Measurements from ENCODE around the gene ITK. TPM values are rescaled to one million over a fixed set of nuclear protein-coding genes. Genes with fewer than 3 reads are reported as not detected.

ITK gene
- total and polyA plus RNA-seq, 5 donors, result 0.34 to 1.6 (median 0.77) TPM

DNA sequence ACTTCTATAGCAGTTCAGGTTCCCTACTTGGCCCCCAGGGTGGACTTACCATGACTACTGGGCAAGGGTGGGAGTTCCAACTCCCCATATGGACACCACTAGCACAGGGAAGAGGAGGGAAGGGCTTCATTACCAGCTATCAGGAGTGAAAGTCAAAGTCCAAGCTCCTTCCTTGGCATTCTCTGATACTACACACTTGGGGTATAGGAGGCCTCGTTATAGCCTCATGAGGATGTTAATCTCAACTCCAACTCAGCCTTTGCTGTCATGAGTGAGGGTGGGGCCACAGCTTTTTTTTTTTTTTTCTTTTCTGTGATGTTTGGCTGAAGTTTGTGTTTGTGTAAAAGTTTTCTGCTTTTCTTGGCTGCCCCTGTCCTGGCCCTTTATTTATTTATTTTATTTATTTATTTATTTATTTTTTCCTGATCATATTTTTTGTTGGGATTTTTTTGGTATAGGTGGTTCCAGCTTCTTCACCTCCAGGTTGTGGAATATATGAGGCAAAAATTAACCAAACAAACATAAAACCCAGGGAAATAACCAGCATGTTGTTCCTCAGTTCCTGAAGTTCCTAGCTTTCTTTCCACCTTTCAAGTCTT lies 23.2 kb upstream of the ITK start:
- WGBS, result 57% methylated on average over 1 of the region's 1 CpG
- intact Hi-C loops (cut with DNase I), result loop anchor here in 1 of 4 donors (10.0 kb wide), 1 partner anchor 147 kb away; no protein-coding TSS in a partner anchor
- no peak for DNase-seq
- Histone ChIP-seq H3K27ac (ENCODE audit: low read length) (no peak overlapping the region), H3K4me3 (ENCODE audit: low read length) (no peak overlapping the region), H3K27me3 (ENCODE audit: control insufficient read depth, insufficient read depth) (no peaks in the 10 kb centered on the region), H3K9me3 (ENCODE audit: control insufficient read depth, low read length) (no peaks in the 10 kb centered on the region), H3K4me1 (ENCODE audit: control insufficient read depth, insufficient read depth, low read length) (no peaks in the 10 kb centered on the region)
- ATAC-seq, result no peak

GRCh38 chr5:157159209-157159751 lies 21.4 kb upstream of the ITK start:
- intact Hi-C loops (cut with DNase I), result loop anchor here in 1 of 4 donors (10.0 kb wide), 1 partner anchor 146 kb away; no protein-coding TSS in a partner anchor
- 86% methylated on average over 6 of the region's 6 CpGs for WGBS
- ATAC-seq, result no peak
- no peaks in the 10 kb centered on the region for H3K27me3 ChIP-seq (ENCODE audit: control insufficient read depth, insufficient read depth)
- no peak for DNase-seq
- no peak overlapping the region for H3K4me3 ChIP-seq (ENCODE audit: low read length)
- no peaks in the 10 kb centered on the region for H3K9me3 ChIP-seq (ENCODE audit: control insufficient read depth, low read length)
- H3K27ac ChIP-seq (ENCODE audit: low read length), result no peak overlapping the region
- H3K4me1 ChIP-seq (ENCODE audit: control insufficient read depth, insufficient read depth, low read length), result no peaks in the 10 kb centered on the region

GRCh38 chr5:157160001-157160400 lies 20.6 kb upstream of the ITK start:
- Histone ChIP-seq H3K27me3 (ENCODE audit: control insufficient read depth, insufficient read depth) (no peaks in the 10 kb centered on the region), H3K4me1 (ENCODE audit: control insufficient read depth, insufficient read depth, low read length) (no peaks in the 10 kb centered on the region), H3K27ac (ENCODE audit: low read length) (no peak overlapping the region), H3K4me3 (ENCODE audit: low read length) (no peak overlapping the region), H3K9me3 (ENCODE audit: control insufficient read depth, low read length) (no peaks in the 10 kb centered on the region)
- no peak for DNase-seq
- 80% methylated on average over 4 of the region's 4 CpGs for WGBS
- intact Hi-C loops (cut with DNase I), result no loop called here
- ATAC-seq, result no peak

DNA sequence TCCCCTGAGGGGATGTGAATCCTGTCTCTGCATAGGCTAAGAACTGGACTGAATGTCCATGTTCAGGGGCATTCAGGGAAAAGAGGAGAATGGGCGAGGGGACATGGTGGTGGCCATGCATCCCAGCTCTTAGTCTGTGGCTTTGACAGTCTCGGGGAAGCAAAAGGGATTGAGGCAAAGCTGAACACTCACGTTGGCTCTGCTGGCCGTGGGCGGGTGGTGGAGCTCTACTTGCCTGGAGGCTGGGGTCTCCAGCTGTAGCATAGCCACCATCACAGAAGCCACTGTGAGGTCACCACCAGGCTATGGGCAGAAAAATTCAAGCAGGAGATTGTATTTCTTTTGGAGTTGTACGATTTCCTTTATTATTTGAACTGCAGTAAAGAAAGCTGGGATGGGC lies 18.6 kb upstream of the ITK start:
- 87% methylated on average over 6 of the region's 6 CpGs for WGBS
- Histone ChIP-seq H3K4me3 (ENCODE audit: low read length) (no peak overlapping the region), H3K27ac (ENCODE audit: low read length) (no peak overlapping the region), H3K27me3 (ENCODE audit: control insufficient read depth, insufficient read depth) (no peaks in the 10 kb centered on the region), H3K9me3 (ENCODE audit: control insufficient read depth, low read length) (no peaks in the 10 kb centered on the region), H3K4me1 (ENCODE audit: control insufficient read depth, insufficient read depth, low read length) (no peaks in the 10 kb centered on the region)
- intact Hi-C loops (cut with DNase I), result no loop called here
- no peak for DNase-seq
- no peak for ATAC-seq

DNA sequence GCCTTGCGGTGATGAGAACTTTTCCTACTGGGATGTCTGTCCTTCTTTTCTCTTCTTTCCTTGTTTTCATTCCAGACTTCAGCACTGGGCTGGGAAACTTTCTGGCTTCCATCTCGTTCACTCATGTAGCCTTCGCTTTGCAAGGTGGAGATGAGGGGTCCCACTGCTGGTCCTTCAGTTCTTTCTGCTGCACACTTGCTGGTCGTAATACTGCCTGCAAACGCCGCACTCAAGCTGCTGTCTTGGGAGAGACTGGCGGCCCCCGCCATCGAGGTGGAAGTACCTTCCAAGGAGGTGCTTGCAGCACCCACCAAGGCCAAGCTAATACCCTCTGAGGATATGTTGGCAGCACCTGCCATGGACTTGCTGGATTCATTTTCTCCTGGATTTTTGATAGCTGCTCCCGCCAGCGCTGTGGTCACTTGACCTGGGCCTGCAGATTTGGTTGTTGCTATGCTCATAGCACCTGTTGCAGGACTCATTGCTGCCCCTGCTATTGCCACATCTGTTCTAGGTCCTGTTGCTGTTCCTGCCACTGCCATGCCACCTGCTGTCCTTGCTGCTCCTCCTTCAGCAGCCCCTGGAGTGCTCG lies 17.6 kb upstream of the ITK start:
- ATAC-seq (no peak), DNase-seq (no peak)
- no peaks in the 10 kb centered on the region for H3K9me3 ChIP-seq (ENCODE audit: control insufficient read depth, low read length)
- no peak overlapping the region for H3K27ac ChIP-seq (ENCODE audit: low read length)
- intact Hi-C loops (cut with DNase I), result no loop called here
- H3K27me3 ChIP-seq (ENCODE audit: control insufficient read depth, insufficient read depth), result no peaks in the 10 kb centered on the region
- WGBS, result 91% methylated on average over 12 of the region's 12 CpGs
- no peak overlapping the region for H3K4me3 ChIP-seq (ENCODE audit: low read length)
- no peaks in the 10 kb centered on the region for H3K4me1 ChIP-seq (ENCODE audit: control insufficient read depth, insufficient read depth, low read length)

DNA sequence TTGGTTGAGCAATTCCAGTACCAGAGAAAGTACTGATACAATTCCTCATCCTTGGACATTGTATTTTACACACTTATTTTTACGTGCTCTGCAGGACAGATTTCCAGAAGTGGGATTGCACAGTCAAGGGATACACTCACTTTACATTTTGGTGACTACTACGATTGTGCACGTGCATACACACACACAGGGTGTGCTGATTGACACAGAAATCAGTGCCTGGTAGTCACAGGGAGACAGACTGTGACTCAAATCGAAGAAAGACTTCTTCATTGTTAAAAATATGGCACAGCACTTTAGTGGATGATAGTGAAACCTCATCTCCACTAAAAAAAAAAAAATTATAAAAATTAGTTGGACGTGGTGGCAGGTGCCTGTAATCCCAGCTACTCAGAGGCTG lies 16.1 kb upstream of the ITK start:
- WGBS, result 80% methylated on average over 5 of the region's 5 CpGs
- intact Hi-C loops (cut with DNase I), result no loop called here
- no peak for ATAC-seq

DNA sequence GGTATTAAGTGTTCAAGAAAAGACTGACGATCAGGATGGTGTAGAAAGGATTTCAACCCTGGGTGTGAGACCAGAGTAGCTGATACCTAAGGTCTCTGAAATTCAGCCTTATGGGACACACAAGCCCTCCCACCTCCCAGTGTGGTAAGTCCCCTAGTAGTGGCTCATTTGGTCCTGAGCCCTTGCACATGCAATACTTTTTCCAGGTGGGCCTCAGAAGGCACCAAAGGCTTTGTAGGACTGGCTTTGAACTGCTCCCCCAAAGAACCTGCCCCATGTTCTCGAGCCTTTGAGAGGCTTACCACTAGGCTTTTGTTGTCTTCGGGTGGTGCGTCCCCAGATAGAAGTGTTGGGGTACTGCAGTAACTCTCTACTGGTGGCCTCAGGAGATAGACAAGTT lies 15.4 kb upstream of the ITK start:
- H3K9me3 ChIP-seq (ENCODE audit: control insufficient read depth, low read length), result no peaks in the 10 kb centered on the region
- no peak overlapping the region for H3K27ac ChIP-seq (ENCODE audit: low read length)
- intact Hi-C loops (cut with DNase I), result no loop called here
- no peak for DNase-seq
- no peak for ATAC-seq
- no peaks in the 10 kb centered on the region for H3K27me3 ChIP-seq (ENCODE audit: control insufficient read depth, insufficient read depth)
- WGBS, result 88% methylated on average over 4 of the region's 4 CpGs
- H3K4me3 ChIP-seq (ENCODE audit: low read length), result no peak overlapping the region
- H3K4me1 ChIP-seq (ENCODE audit: control insufficient read depth, insufficient read depth, low read length), result no peaks in the 10 kb centered on the region

More for the DNA sequence above, 16.1 kb upstream of the ITK start:
- H3K27me3 ChIP-seq (ENCODE audit: control insufficient read depth, insufficient read depth), result no peaks in the 10 kb centered on the region
- H3K4me3 ChIP-seq (ENCODE audit: low read length), result no peak overlapping the region
- no peak for DNase-seq
- H3K27ac ChIP-seq (ENCODE audit: low read length), result no peak overlapping the region
- no peaks in the 10 kb centered on the region for H3K9me3 ChIP-seq (ENCODE audit: control insufficient read depth, low read length)
- no peaks in the 10 kb centered on the region for H3K4me1 ChIP-seq (ENCODE audit: control insufficient read depth, insufficient read depth, low read length)

DNA sequence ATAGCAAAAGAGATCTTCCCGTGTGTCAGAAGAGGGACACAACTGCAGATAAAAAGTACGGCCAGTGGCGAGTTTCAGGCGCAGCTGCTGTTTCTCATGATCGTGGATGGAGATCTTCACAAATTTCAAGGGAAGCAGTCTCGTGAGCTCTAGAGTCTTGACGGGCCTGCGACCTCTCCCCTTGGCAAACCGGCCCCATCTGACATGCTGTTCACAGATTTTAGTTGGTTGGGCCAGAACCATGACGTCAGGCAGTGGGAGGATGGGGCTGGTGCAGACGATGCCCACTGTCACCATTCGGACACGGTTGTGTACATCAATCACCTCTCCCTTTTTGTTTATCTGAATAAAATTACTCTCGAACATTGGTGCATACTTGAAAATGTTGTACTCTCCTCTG lies 15.0 kb upstream of the ITK start:
- no peaks in the 10 kb centered on the region for H3K4me1 ChIP-seq (ENCODE audit: control insufficient read depth, insufficient read depth, low read length)
- H3K27ac ChIP-seq (ENCODE audit: low read length), result no peak overlapping the region
- DNase-seq, result no peak
- WGBS, result 82% methylated on average over 14 of the region's 14 CpGs
- no peak for ATAC-seq
- intact Hi-C loops (cut with DNase I), result no loop called here
- H3K27me3 ChIP-seq (ENCODE audit: control insufficient read depth, insufficient read depth), result no peaks in the 10 kb centered on the region
- no peaks in the 10 kb centered on the region for H3K9me3 ChIP-seq (ENCODE audit: control insufficient read depth, low read length)
- H3K4me3 ChIP-seq (ENCODE audit: low read length), result no peak overlapping the region

- H3K4me1 ChIP-seq (ENCODE audit: control insufficient read depth, insufficient read depth, low read length), result no peaks in the 10 kb centered on the region
- DNase-seq (no peak), ATAC-seq (no peak)
- H3K9me3 ChIP-seq (ENCODE audit: control insufficient read depth, low read length), result no peaks in the 10 kb centered on the region
- H3K27ac ChIP-seq (ENCODE audit: low read length), result no peak within 1 kb of the TSS
- no peaks in the 10 kb centered on the region for H3K27me3 ChIP-seq (ENCODE audit: control insufficient read depth, insufficient read depth)
- H3K4me3 ChIP-seq (ENCODE audit: low read length), result no peak within 1 kb of the TSS
- WGBS, result 87% methylated on average over 7 of the region's 7 CpGs
- intact Hi-C loops (cut with DNase I), result no loop called here
These were observed 14.1 kb upstream of the ITK start, which contains the start of gene GARIN3 for GRCh38 chr5:157166214-157167213. Gene GARIN3, minus strand, starts transcription at chr5:157166264. Its CDS starts 96 bp downstream, at chr5:157166168.

DNA sequence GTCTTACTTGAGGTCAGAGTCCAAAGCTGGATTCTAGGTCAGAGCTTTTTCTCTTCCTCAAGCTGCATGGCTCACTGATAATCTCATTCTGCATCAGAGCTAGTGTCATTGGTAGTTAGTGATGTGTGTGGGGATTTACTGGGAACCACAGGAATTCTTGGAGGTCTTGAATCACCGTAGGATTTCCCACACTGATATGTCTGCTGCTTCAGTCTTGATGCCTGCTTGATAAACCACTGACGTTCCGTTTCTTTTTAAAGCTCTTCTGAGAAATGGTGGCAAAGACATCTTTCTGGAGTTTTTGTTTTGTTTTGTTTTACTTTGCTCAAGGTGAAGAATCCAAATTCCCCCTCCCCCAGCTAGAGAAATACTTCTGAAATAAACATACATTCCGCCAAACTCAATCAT lies 13.4 kb upstream of the ITK start:
- Histone ChIP-seq H3K9me3 (ENCODE audit: control insufficient read depth, low read length) (no peaks in the 10 kb centered on the region), H3K27me3 (ENCODE audit: control insufficient read depth, insufficient read depth) (no peaks in the 10 kb centered on the region), H3K4me1 (ENCODE audit: control insufficient read depth, insufficient read depth, low read length) (no peaks in the 10 kb centered on the region), H3K4me3 (ENCODE audit: low read length) (no peak overlapping the region), H3K27ac (ENCODE audit: low read length) (no peak overlapping the region)
- intact Hi-C loops (cut with DNase I), result no loop called here
- DNase-seq (no peak), ATAC-seq (no peak)
- 60% methylated on average over 4 of the region's 4 CpGs for WGBS

DNA sequence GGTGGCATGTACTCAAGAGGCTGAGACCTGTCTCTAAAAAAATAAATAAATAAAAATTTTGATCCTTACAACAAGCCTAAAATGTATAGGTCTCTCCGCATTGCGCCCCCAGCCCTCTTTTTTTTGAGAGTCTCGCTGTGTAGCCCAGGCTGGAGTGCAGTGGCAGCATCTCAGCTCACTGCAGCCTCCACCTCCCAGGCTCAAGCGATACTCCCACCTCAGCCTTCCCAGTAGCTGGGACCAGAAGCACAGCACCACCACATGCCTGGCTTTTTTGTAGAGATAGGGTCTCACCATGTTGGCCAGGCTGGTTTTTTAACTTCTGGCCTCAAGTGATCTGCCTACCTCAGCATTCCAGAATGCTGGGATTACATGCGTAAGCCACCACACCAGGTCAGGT lies 12.4 kb upstream of the ITK start:
- WGBS, result 95% methylated on average over 5 of the region's 5 CpGs
- intact Hi-C loops (cut with DNase I), result no loop called here
- Histone ChIP-seq H3K4me1 (ENCODE audit: control insufficient read depth, insufficient read depth, low read length) (no peaks in the 10 kb centered on the region), H3K9me3 (ENCODE audit: control insufficient read depth, low read length) (no peaks in the 10 kb centered on the region), H3K27ac (ENCODE audit: low read length) (no peak overlapping the region), H3K4me3 (ENCODE audit: low read length) (no peak overlapping the region), H3K27me3 (ENCODE audit: control insufficient read depth, insufficient read depth) (no peaks in the 10 kb centered on the region)
- DNase-seq (no peak), ATAC-seq (no peak)

Measured in right cardiac atrium (tissue), 5 donors.